ENCODE data around the gene SF3A2. TPM values are rescaled to one million over a fixed set of nuclear protein-coding genes. Genes with fewer than 3 reads are reported as not detected.

SF3A2 gene
- total and polyA plus RNA-seq, 4 donors = 2.2 to 32.0 (median 13.2) TPM

DNA sequence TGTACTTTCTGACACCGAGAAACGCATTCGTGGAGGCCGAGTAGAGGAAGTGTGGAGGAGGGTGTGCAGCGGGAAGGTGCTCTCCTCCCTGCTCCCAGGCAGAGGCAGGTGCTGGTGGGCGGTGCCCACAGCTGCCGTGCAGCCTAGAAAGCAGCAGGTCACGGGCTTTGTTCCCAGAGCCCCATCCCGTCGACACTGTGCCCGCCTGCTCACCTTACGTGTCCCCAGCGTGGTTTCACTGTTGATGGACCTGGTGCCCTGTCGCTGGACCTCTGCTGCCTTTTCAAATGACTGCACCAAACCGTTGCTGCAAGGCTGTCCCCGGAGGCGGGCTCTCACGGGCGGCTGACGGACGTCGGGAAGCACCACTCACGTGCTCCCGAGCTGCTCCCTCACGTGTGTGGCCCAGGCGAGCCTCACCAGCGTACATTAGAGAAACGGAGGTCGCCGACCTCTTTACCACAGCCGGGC lies 21.3 kb upstream of the SF3A2 start:
- no peak for DNase-seq (ENCODE audit: low spot score)

More for the DNA sequence above, 21.3 kb upstream of the SF3A2 start:
- no peaks in the 10 kb centered on the region for H3K4me1 ChIP-seq (ENCODE audit: control insufficient read depth in 4 of 4, insufficient read depth in 4 of 4, low read length in 3 of 4)
- TF ChIP-seq RXRA (IDR thresholded peaks at IDR 0.05) = no peak
- no peak for TF ChIP-seq FOXA2 (IDR thresholded peaks at IDR 0.05)
- no peak for TF ChIP-seq EGR1 (IDR thresholded peaks at IDR 0.05; ENCODE audit: low read depth in 2 of 2)
- TF ChIP-seq, protein P1, sequence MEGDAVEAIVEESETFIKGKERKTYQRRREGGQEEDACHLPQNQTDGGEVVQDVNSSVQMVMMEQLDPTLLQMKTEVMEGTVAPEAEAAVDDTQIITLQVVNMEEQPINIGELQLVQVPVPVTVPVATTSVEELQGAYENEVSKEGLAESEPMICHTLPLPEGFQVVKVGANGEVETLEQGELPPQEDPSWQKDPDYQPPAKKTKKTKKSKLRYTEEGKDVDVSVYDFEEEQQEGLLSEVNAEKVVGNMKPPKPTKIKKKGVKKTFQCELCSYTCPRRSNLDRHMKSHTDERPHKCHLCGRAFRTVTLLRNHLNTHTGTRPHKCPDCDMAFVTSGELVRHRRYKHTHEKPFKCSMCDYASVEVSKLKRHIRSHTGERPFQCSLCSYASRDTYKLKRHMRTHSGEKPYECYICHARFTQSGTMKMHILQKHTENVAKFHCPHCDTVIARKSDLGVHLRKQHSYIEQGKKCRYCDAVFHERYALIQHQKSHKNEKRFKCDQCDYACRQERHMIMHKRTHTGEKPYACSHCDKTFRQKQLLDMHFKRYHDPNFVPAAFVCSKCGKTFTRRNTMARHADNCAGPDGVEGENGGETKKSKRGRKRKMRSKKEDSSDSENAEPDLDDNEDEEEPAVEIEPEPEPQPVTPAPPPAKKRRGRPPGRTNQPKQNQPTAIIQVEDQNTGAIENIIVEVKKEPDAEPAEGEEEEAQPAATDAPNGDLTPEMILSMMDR (IDR thresholded peaks at IDR 0.05; ENCODE audit: low read depth, low read length, missing input control) = no peak
- no peak for TF ChIP-seq YY1 (IDR thresholded peaks at IDR 0.05)
- TF ChIP-seq, protein P2, sequence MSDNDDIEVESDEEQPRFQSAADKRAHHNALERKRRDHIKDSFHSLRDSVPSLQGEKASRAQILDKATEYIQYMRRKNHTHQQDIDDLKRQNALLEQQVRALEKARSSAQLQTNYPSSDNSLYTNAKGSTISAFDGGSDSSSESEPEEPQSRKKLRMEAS (IDR thresholded peaks at IDR 0.05) = no peak
- TF ChIP-seq, protein P3, sequence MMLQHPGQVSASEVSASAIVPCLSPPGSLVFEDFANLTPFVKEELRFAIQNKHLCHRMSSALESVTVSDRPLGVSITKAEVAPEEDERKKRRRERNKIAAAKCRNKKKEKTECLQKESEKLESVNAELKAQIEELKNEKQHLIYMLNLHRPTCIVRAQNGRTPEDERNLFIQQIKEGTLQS (IDR thresholded peaks at IDR 0.05) = no peak
- TF ChIP-seq, protein P4, sequence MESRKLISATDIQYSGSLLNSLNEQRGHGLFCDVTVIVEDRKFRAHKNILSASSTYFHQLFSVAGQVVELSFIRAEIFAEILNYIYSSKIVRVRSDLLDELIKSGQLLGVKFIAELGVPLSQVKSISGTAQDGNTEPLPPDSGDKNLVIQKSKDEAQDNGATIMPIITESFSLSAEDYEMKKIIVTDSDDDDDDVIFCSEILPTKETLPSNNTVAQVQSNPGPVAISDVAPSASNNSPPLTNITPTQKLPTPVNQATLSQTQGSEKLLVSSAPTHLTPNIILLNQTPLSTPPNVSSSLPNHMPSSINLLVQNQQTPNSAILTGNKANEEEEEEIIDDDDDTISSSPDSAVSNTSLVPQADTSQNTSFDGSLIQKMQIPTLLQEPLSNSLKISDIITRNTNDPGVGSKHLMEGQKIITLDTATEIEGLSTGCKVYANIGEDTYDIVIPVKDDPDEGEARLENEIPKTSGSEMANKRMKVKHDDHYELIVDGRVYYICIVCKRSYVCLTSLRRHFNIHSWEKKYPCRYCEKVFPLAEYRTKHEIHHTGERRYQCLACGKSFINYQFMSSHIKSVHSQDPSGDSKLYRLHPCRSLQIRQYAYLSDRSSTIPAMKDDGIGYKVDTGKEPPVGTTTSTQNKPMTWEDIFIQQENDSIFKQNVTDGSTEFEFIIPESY (IDR thresholded peaks at IDR 0.05) = no peak
- no peak for TF ChIP-seq GABPA (IDR thresholded peaks at IDR 0.05 in 1 of 2, conservative IDR thresholded peaks at IDR 0.05 in 1 of 2)
- TF ChIP-seq FOXA1 (IDR thresholded peaks at IDR 0.05) = no peak
- no peak for TF ChIP-seq HNF4G (IDR thresholded peaks at IDR 0.05)
- TF ChIP-seq TAF1 (conservative IDR thresholded peaks at IDR 0.05) = no peak
- no peak for TF ChIP-seq RAD21 (IDR thresholded peaks at IDR 0.05)
- TF ChIP-seq NR2F2 (IDR thresholded peaks at IDR 0.05) = no peak
- no peak for TF ChIP-seq HNF4A (conservative IDR thresholded peaks at IDR 0.05)
- TF ChIP-seq, protein P5, sequence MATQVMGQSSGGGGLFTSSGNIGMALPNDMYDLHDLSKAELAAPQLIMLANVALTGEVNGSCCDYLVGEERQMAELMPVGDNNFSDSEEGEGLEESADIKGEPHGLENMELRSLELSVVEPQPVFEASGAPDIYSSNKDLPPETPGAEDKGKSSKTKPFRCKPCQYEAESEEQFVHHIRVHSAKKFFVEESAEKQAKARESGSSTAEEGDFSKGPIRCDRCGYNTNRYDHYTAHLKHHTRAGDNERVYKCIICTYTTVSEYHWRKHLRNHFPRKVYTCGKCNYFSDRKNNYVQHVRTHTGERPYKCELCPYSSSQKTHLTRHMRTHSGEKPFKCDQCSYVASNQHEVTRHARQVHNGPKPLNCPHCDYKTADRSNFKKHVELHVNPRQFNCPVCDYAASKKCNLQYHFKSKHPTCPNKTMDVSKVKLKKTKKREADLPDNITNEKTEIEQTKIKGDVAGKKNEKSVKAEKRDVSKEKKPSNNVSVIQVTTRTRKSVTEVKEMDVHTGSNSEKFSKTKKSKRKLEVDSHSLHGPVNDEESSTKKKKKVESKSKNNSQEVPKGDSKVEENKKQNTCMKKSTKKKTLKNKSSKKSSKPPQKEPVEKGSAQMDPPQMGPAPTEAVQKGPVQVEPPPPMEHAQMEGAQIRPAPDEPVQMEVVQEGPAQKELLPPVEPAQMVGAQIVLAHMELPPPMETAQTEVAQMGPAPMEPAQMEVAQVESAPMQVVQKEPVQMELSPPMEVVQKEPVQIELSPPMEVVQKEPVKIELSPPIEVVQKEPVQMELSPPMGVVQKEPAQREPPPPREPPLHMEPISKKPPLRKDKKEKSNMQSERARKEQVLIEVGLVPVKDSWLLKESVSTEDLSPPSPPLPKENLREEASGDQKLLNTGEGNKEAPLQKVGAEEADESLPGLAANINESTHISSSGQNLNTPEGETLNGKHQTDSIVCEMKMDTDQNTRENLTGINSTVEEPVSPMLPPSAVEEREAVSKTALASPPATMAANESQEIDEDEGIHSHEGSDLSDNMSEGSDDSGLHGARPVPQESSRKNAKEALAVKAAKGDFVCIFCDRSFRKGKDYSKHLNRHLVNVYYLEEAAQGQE (IDR thresholded peaks at IDR 0.05) = no peak
- no peak for TF ChIP-seq JUND (IDR thresholded peaks at IDR 0.05)
- TF ChIP-seq SP1 (IDR thresholded peaks at IDR 0.05) = no peak
- no peak overlapping the region for H3K27ac ChIP-seq (ENCODE audit: low read depth in 1 of 2, low read length in 2 of 2)
- 92% methylated on average over 31 of the region's 31 CpGs for WGBS
- no peak overlapping the region for H3K4me3 ChIP-seq (ENCODE audit: low read depth in 1 of 3, low read length in 3 of 3)
- no peaks in the 10 kb centered on the region for H3K27me3 ChIP-seq (ENCODE audit: control insufficient read depth in 4 of 4, insufficient read depth in 4 of 4, low read length in 3 of 4)
- no peak overlapping the region for H3K9ac ChIP-seq (ENCODE audit: low read depth in 1 of 2, low read length in 2 of 2)
- H3K9me3 ChIP-seq (ENCODE audit: control insufficient read depth in 4 of 4, low read length in 3 of 4) = no peaks in the 10 kb centered on the region
- H3K36me3 ChIP-seq (ENCODE audit: control insufficient read depth in 4 of 4, insufficient read depth in 3 of 4, low read depth in 1 of 4, low read length in 3 of 4) = peaks cover 17 to 80% (median 22%) of the 10 kb centered on the region in 4 donors
